HL-60 (cell line): Measurements from ENCODE around the gene MAPKAPK5.

Experiments used
- DNase-seq, 2 experiments: peaks; one replicate each; pipeline ENCODE4 v3.0.0-alpha.2; 2010 to 2020; ENCODE audit warnings: low read depth in 1 of 2, low spot score in 1 of 2
- H3K27ac ChIP-seq: fragments of 250-450 bp; sonication (Bioruptor Pico); replicated peaks from 2 replicates; pipeline ENCODE4 v1.5.1; 2020; ENCODE audit warnings: mild to moderate bottlenecking, moderate library complexity
- H3K27me3 ChIP-seq: fragments of 250-450 bp; sonication (Bioruptor Pico); 2 replicates; pipeline ENCODE4 v1.5.1; 2021; ENCODE audit warnings: mild to moderate bottlenecking, moderate library complexity; ENCODE audit not compliant: insufficient read depth, poor library complexity, severe bottlenecking
- H3K4me3 ChIP-seq: replicated peaks from 2 replicates; pipeline ENCODE4 v1.5.1; 2011; ENCODE audit warnings: mild to moderate bottlenecking, control low read depth, low read length; ENCODE audit not compliant: insufficient read depth
- GABPA ChIP-seq: IDR thresholded peaks from 2 replicates; pipeline ENCODE4 v1.6.1; 2012; ENCODE audit warnings: low read depth
- POLR2AphosphoS5 ChIP-seq: IDR thresholded peaks from 2 replicates; pipeline ENCODE4 v1.6.1; 2012; ENCODE audit warnings: low read depth
- SPI1 ChIP-seq: IDR thresholded peaks from 2 replicates; pipeline ENCODE4 v1.6.1; 2012; ENCODE audit warnings: low read depth, mild to moderate bottlenecking, borderline replicate concordance
- TF ChIP-seq, protein P1 (sequence below): IDR thresholded peaks from one replicate; pipeline ENCODE4 v1.5.1; 2011; ENCODE audit warnings: low read length, control low read depth, inconsistent platforms; ENCODE audit not compliant: insufficient read depth
- TF ChIP-seq, protein P2 (sequence below): IDR thresholded peaks from 2 replicates; pipeline ENCODE4 v1.6.1; 2012; ENCODE audit warnings: low read depth; ENCODE audit not compliant: insufficient replicate concordance

MAPKAPK5 gene

DNA sequence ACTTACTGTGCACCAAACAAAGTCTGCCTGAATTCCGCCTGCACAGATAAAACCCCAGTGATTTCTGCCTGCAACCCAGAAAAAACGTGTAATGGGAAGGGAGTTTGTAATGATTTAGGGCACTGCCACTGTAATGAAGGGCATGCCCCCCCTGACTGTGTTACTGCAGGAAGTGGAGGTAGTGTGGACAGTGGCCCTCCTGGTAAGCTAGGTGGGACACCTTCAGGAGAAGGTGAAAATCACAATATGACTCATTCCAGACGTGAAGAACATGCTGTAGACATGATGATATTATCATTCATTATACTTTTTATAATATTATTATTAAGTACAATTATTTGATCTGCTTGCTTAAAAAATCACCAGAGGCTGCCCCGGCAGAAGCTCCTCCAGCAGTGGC lies 59.2 kb downstream of the MAPKAPK5 start:
- no peak overlapping the region for H3K4me3 ChIP-seq
- TF ChIP-seq, protein P1, sequence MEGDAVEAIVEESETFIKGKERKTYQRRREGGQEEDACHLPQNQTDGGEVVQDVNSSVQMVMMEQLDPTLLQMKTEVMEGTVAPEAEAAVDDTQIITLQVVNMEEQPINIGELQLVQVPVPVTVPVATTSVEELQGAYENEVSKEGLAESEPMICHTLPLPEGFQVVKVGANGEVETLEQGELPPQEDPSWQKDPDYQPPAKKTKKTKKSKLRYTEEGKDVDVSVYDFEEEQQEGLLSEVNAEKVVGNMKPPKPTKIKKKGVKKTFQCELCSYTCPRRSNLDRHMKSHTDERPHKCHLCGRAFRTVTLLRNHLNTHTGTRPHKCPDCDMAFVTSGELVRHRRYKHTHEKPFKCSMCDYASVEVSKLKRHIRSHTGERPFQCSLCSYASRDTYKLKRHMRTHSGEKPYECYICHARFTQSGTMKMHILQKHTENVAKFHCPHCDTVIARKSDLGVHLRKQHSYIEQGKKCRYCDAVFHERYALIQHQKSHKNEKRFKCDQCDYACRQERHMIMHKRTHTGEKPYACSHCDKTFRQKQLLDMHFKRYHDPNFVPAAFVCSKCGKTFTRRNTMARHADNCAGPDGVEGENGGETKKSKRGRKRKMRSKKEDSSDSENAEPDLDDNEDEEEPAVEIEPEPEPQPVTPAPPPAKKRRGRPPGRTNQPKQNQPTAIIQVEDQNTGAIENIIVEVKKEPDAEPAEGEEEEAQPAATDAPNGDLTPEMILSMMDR: no peak
- TF ChIP-seq GABPA: no peak
- TF ChIP-seq POLR2AphosphoS5: no peak; the same call in none of the 2 replicates
- TF ChIP-seq, protein P2, sequence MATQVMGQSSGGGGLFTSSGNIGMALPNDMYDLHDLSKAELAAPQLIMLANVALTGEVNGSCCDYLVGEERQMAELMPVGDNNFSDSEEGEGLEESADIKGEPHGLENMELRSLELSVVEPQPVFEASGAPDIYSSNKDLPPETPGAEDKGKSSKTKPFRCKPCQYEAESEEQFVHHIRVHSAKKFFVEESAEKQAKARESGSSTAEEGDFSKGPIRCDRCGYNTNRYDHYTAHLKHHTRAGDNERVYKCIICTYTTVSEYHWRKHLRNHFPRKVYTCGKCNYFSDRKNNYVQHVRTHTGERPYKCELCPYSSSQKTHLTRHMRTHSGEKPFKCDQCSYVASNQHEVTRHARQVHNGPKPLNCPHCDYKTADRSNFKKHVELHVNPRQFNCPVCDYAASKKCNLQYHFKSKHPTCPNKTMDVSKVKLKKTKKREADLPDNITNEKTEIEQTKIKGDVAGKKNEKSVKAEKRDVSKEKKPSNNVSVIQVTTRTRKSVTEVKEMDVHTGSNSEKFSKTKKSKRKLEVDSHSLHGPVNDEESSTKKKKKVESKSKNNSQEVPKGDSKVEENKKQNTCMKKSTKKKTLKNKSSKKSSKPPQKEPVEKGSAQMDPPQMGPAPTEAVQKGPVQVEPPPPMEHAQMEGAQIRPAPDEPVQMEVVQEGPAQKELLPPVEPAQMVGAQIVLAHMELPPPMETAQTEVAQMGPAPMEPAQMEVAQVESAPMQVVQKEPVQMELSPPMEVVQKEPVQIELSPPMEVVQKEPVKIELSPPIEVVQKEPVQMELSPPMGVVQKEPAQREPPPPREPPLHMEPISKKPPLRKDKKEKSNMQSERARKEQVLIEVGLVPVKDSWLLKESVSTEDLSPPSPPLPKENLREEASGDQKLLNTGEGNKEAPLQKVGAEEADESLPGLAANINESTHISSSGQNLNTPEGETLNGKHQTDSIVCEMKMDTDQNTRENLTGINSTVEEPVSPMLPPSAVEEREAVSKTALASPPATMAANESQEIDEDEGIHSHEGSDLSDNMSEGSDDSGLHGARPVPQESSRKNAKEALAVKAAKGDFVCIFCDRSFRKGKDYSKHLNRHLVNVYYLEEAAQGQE: no peak
- TF ChIP-seq SPI1: no peak
- DNase-seq: no peak
- no peaks in the 10 kb centered on the region for H3K27me3 ChIP-seq
- H3K27ac ChIP-seq: no peak overlapping the region

DNA sequence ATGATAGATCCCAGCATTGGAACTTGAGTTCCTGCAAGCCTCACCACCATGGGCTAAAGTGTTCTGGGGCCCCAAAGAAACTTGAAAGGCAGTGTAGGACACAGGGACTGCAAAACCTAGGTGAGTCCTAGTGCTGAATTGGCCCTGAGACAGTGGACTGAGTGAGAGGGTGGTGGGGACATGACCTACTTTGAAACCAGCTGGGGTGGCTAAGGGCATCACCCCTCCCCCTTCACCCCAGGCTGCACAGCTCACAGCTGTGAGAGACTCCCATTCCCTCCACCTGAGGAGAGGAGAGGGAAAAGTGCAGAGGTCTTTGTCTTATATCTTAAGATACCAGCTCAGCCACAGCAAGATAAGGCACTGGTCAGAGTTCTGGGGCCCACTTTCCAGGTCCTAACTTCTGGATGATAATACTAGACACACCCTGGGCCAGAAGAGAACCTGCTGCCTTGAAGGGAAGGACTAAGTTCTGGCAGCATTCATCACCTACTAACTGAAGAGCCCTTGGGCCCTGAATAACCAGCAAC lies 62.5 kb downstream of the MAPKAPK5 start:
- Histone ChIP-seq H3K27ac (no peak overlapping the region), H3K4me3 (no peak overlapping the region), H3K27me3 (no peaks in the 10 kb centered on the region)
- DNase-seq: no peak
- no peak for TF ChIP-seq POLR2AphosphoS5
- TF ChIP-seq SPI1: no peak
- TF ChIP-seq, protein P2: no peak
- TF ChIP-seq, protein P1: no peak
- TF ChIP-seq GABPA: no peak

DNA sequence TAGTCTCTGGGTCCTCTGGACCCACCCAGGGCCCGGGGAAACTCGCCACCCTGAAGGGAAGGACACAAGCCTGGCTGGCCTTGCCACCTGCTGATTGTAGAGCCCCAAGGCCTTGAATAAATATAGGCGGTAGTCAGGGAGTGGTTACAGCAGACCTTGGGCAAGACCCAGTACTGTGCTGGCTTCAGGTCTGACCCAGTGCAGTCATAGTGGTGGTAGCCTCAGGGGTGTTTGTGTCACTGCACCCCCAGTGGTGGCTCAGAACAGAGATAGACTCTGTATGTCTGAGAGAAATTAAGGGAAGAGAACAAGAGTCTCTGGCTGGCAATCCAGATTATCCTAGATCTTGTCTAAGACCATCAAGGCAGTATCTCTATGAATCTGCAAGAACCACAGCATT lies 63.5 kb downstream of the MAPKAPK5 start:
- TF ChIP-seq POLR2AphosphoS5 (no peak), GABPA (no peak), SPI1 (no peak)
- TF ChIP-seq, protein P2: no peak
- TF ChIP-seq, protein P1: no peak
- H3K27me3 ChIP-seq: no peaks in the 10 kb centered on the region
- no peak for DNase-seq
- H3K4me3 ChIP-seq: no peak overlapping the region
- no peak overlapping the region for H3K27ac ChIP-seq
